ENCODE results near the gene RTN4RL2.

- TF ChIP-seq, protein P1, sequence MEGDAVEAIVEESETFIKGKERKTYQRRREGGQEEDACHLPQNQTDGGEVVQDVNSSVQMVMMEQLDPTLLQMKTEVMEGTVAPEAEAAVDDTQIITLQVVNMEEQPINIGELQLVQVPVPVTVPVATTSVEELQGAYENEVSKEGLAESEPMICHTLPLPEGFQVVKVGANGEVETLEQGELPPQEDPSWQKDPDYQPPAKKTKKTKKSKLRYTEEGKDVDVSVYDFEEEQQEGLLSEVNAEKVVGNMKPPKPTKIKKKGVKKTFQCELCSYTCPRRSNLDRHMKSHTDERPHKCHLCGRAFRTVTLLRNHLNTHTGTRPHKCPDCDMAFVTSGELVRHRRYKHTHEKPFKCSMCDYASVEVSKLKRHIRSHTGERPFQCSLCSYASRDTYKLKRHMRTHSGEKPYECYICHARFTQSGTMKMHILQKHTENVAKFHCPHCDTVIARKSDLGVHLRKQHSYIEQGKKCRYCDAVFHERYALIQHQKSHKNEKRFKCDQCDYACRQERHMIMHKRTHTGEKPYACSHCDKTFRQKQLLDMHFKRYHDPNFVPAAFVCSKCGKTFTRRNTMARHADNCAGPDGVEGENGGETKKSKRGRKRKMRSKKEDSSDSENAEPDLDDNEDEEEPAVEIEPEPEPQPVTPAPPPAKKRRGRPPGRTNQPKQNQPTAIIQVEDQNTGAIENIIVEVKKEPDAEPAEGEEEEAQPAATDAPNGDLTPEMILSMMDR (IDR thresholded peaks at IDR 0.05; ENCODE audit: insufficient read depth, low read length, poor library complexity, severe bottlenecking): no peak
- no peak for TF ChIP-seq EZH2phosphoT487 (conservative IDR thresholded peaks at IDR 0.05; ENCODE audit: low read length)
These were observed 15.8 kb upstream of the RTN4RL2 start for GRCh38 chr11:57444362-57445121.

Measured in SU-DHL-6 (cell line).